Measurements from ENCODE around the gene IL17B. TPM values are rescaled to one million over a fixed set of nuclear protein-coding genes. Genes with fewer than 3 reads are reported as not detected.
A peak's percentile ranks its signal among the peaks of the same experiment; 100 is the strongest.

IL17B gene
- total and polyA plus RNA-seq, 2 of the 8 experiments (the other 6 are each of a cell fraction or from before 2014, with no cell fraction given) = 0.18 TPM; not detected in 1

DNA sequence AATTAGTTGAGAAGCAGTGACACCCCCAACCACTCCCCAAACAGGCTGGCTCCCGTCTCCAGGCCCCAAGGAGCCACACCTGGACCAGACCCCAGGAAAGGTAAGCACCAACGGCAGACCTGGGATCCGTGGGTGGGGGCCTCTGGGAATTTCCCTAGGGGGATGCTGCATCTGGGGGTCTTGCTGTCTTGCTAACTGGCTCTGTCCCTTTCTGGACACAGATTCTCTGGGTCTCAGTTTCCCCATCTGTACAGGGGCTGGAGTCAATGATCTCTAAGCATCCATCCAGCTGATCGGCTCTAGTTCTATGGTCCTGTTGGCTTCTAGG lies 27.9 kb upstream of the IL17B start:
- Histone ChIP-seq H3K14ac (ENCODE audit: insufficient read length) (no peak overlapping the region), H2BK120ac (replicated peaks; ENCODE audit: low read depth, low read length) (no peak overlapping the region), H4K8ac (ENCODE audit: extremely low read depth, insufficient read depth, low read length) (no peak overlapping the region; the same call in 1 of the 2 replicates), H2BK15ac (ENCODE audit: low read length) (no peak overlapping the region), H3K9ac (replicated peaks in 1 of 4; ENCODE audit: extremely low read depth in 1 of 4, low read depth in 3 of 4, low read length in 3 of 4) (no peak overlapping the region), H2BK5ac (ENCODE audit: low read depth, low read length) (no peak overlapping the region), H3K56ac (replicated peaks; ENCODE audit: insufficient read length, low read depth, low read length) (no peak overlapping the region), H4K91ac (replicated peaks; ENCODE audit: insufficient read length, low read length) (no peak overlapping the region), H3K23ac (ENCODE audit: insufficient read length) (no peak overlapping the region), H2AK5ac (ENCODE audit: low read depth, low read length) (no peak overlapping the region), H2BK20ac (ENCODE audit: low read length) (no peak overlapping the region), H2AFZ (ENCODE audit: low read length) (no peak overlapping the region), H3K36me3 (ENCODE audit: control insufficient read depth in 2 of 4, insufficient read depth in 4 of 4, low read length in 3 of 4) (no peaks in the 10 kb centered on the region), H4K5ac (ENCODE audit: insufficient read length, low read depth, low read length) (no peak overlapping the region), H3K23me2 (ENCODE audit: low read depth, low read length) (no peaks in the 10 kb centered on the region), H3K9me3 (ENCODE audit: insufficient read depth in 2 of 2, low read depth in 1 of 2, low read length in 1 of 2) (no peaks in the 10 kb centered on the region), H3K4me3 (ENCODE audit: extremely low read depth in 1 of 4, insufficient read depth in 2 of 4, low read depth in 3 of 4, low read length in 4 of 4) (no peak overlapping the region), H3K4me1 (replicated peaks in 1 of 4; ENCODE audit: control insufficient read depth in 3 of 4, insufficient read depth in 4 of 4, low read length in 3 of 4) (peaks cover 0 to 10% (median 5%) of the 10 kb centered on the region in 4 experiments; a peak in 4 of 7 replicates), H4K20me1 (replicated peaks in 1 of 2; ENCODE audit: control insufficient read depth in 1 of 2, insufficient read depth in 2 of 2, low read length in 2 of 2) (no peaks in the 10 kb centered on the region), H3K79me1 (ENCODE audit: low read depth, low read length) (no peaks in the 10 kb centered on the region), H3K4ac (replicated peaks; ENCODE audit: insufficient read length, low read depth, low read length) (no peak overlapping the region), H2BK12ac (ENCODE audit: low read depth, low read length) (peak overlapping the region; percentile 35; the same call in 1 of the 2 replicates), H3K79me2 (ENCODE audit: control insufficient read depth in 1 of 2, insufficient read depth in 2 of 2, low read length in 2 of 2) (no peaks in the 10 kb centered on the region), H3K27me3 (replicated peaks in 1 of 4; ENCODE audit: control insufficient read depth in 3 of 4, extremely low read depth in 1 of 4, insufficient read depth in 3 of 4, low read length in 3 of 4) (no peaks in the 10 kb centered on the region; a peak in 1 of 7 replicates), H3K4me2 (ENCODE audit: insufficient read depth in 1 of 2, low read depth in 2 of 2, low read length in 2 of 2) (no peak overlapping the region), H3K18ac (ENCODE audit: extremely low read depth, low read length) (no peak overlapping the region), H3K27ac (ENCODE audit: low read depth, low read length) (no peak overlapping the region)
- WGBS, 2 experiments (ENCODE audit: extremely low coverage in 1 of 2, insufficient coverage in 1 of 2, insufficient read length in 1 of 2, insufficient replicate concordance in 2 of 2, low coverage in 1 of 2, low lambda C conversion rate in 2 of 2, missing lambda C conversion rate in 1 of 2) = 84% methylated on average over 4 of the region's 4 CpGs; no CpG with 5 or more reads in 1 of the 2 experiments
- ChIA-PET POLR2A (ENCODE audit: partially characterized antibody) (interaction anchor here (1.1 to 2.7 kb wide), 4 partner anchors 10 to 85 kb away, joined by 4 to 11 read pairs (median 6); partner anchors contain the start of gene GRPEL2), CTCF (ENCODE audit: partially characterized antibody) (interaction anchor here (0.9 to 15.4 kb wide), 10 partner anchors 15 to 145 kb away, joined by 3 to 315 read pairs (median 6); partner anchors contain the start of gene IL17B)
- no peak for FAIRE-seq
- DNase-seq (ENCODE audit: low read depth in 1 of 2, low spot score in 2 of 2) = no peak
- no peak for TF ChIP-seq SIN3A (conservative IDR thresholded peaks at IDR 0.05 in 1 of 2, IDR thresholded peaks at IDR 0.05 in 1 of 2; ENCODE audit: low read depth in 1 of 2, low read length in 2 of 2)
- no peak for TF ChIP-seq CREB1 (IDR thresholded peaks at IDR 0.05)
- TF ChIP-seq KDM4A (IDR thresholded peaks at IDR 0.05; ENCODE audit: low read depth, low read length, severe bottlenecking) = no peak

Data from H1 (cell line).